Measurements from ENCODE around the gene MNT.

Gene MNT

DNA sequence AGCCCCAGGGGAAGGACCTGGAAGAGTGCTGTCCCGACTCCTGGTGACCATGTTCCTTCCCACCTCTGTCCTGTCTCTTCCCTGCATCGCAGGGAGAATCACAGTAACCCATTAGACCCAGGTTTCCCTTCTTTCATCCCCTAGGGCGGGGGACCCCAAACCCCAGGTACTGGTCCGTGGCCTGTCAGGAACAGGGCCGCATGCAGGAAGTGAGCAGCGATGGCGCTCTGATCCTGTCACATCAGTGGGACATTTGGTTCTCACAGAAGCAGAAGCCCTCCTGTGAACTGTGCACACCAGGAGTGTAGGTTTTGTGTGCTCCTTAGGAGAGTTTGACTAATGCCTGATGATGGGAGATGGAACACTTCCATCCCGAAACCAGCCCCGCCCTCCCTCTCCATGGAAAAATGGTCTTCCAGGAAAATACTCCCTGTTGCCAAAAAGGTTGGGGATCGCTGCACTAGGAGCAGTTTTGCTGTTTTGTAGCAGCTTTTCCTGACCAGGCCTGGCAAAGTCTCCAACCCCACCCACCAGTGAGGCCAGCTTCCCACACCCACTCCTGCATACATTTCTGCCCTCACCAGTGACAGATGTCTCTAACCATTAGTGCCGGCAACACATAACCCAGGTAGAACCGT lies 10.5 kb downstream of the MNT start:
- WGBS, 2 experiments, result 93 to 95% methylated on average over 12 of the region's 12 CpGs
- Histone ChIP-seq H3K9me3 (ENCODE audit: control insufficient read depth, low read length) (no peaks in the 10 kb centered on the region), H3K4me3 (ENCODE audit: insufficient read depth, low read depth, low read length) (no peak overlapping the region), H3K27ac (ENCODE audit: insufficient read depth, low read depth, low read length, poor library complexity, severe bottlenecking) (no peak overlapping the region), H3K4me1 (ENCODE audit: control insufficient read depth, insufficient read depth, low read length) (peaks cover 48% of the 10 kb centered on the region), H3K27me3 (ENCODE audit: control insufficient read depth, insufficient read depth, low read length, poor library complexity, severe bottlenecking) (no peaks in the 10 kb centered on the region), H3K36me3 (ENCODE audit: control insufficient read depth, insufficient read depth, low read length) (no peaks in the 10 kb centered on the region)

DNA sequence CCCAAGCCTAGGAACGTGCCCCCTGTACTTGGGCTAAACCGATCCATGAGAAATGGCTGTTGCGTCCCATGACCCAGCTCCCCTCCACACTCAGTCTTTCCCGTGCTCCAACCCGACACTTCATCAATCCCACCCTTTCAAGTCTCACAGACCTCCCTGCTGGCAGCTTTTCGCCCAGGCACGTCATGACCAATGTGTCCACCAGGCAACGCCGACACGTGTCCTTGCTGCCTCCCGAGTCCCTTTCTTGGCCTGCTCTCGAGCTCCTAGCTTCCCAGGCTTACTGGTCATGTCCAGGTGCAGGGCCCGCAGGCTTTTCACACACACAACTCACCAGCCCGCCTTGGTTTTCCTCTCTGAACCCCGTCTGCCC lies 12.2 kb downstream of the MNT start:
- Histone ChIP-seq H3K36me3 (ENCODE audit: control insufficient read depth, insufficient read depth, low read length) (no peaks in the 10 kb centered on the region), H3K27ac (ENCODE audit: insufficient read depth, low read depth, low read length, poor library complexity, severe bottlenecking) (no peak overlapping the region), H3K4me3 (ENCODE audit: insufficient read depth, low read depth, low read length) (no peak overlapping the region), H3K9me3 (ENCODE audit: control insufficient read depth, low read length) (no peaks in the 10 kb centered on the region), H3K4me1 (ENCODE audit: control insufficient read depth, insufficient read depth, low read length) (peaks cover 47% of the 10 kb centered on the region), H3K27me3 (ENCODE audit: control insufficient read depth, insufficient read depth, low read length, poor library complexity, severe bottlenecking) (no peaks in the 10 kb centered on the region)
- 85% methylated on average over 15 of the region's 15 CpGs for WGBS, 2 experiments

DNA sequence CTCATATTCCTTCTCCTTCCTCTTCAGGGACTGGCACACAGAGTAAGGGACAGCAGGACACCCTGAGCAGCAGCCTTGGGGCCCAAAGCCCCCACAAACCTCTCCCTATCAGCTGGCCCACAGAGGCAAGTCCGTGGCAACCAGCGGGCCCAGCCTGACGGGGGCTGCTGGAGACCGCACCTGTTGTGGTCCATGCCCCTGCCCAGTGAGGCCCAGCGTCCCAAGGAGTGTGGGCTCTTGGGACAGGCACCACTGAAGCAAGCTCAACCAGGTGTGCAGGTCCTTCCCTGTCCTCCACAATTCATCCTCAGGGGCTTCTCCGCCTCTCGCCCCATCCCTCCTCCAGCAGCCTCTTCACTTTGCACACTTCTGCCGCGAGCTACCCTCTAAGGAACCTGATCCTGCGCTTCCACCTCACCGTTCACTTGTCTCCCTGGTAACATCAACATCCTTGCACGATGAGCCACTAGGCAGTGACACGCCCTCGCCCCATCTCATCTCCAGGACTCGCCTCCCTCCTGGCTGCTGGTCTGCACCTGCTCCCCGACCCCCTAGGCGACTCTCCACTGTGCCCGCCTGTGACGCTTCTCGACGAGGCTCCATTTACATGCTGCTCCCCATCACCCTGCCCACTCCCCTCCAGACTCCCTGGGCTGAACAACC lies 12.7 kb downstream of the MNT start:
- Histone ChIP-seq H3K4me1 (ENCODE audit: control insufficient read depth, insufficient read depth, low read length) (peaks cover 48% of the 10 kb centered on the region), H3K9me3 (ENCODE audit: control insufficient read depth, low read length) (no peaks in the 10 kb centered on the region), H3K27me3 (ENCODE audit: control insufficient read depth, insufficient read depth, low read length, poor library complexity, severe bottlenecking) (no peaks in the 10 kb centered on the region), H3K4me3 (ENCODE audit: insufficient read depth, low read depth, low read length) (no peak overlapping the region), H3K36me3 (ENCODE audit: control insufficient read depth, insufficient read depth, low read length) (no peaks in the 10 kb centered on the region), H3K27ac (ENCODE audit: insufficient read depth, low read depth, low read length, poor library complexity, severe bottlenecking) (no peak overlapping the region)
- WGBS, 2 experiments, result 91 to 93% methylated on average over 21 of the region's 21 CpGs

DNA sequence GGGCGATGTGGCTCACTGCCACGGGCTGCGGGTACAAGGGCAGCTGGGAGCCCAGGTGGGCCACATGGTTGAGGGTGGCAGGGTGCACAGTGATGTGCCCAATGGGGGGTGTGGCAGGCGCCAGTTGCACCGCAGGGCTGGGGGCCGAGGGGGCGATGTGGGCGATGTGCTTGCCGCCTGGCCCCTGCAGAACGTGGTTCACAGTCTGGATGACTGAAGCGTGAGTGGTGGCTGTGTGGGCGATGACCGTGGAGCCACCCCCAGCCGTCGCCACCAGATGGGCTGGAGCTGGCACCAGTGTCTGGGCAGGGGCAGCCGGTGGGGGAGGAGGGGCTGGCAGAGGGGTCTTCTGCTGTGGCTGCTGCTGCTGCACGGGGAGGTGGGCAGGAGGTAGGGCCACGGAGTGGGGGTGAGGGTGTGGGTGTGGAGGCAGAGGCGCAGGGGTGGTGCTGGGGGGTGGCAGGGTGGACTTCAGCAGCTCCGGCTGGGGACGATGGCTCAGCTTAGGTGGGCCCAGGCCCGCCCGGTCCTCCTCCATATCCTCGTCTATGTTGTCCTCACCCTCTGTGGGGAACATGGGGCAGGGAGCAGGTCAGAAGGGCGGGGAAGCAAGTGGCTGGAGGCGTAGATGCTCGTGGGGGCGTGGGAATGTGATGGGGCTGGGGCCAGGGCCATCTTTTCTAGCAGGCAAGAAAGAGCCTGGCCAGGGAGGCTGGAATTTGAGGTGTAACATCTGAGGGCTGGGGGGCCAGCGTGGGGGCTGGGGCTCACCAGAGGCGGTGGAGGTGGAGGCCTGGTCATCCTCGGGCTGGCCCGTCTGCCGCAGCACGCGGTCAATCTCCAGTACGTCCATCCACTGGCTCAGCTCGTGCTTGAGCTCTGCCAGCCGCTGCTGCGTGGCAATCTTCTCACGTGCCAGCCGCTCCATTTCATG lies 13.5 kb downstream of the MNT start:
- Histone ChIP-seq H3K27ac (ENCODE audit: insufficient read depth, low read depth, low read length, poor library complexity, severe bottlenecking) (no peak overlapping the region), H3K36me3 (ENCODE audit: control insufficient read depth, insufficient read depth, low read length) (no peaks in the 10 kb centered on the region), H3K9me3 (ENCODE audit: control insufficient read depth, low read length) (no peaks in the 10 kb centered on the region), H3K4me1 (ENCODE audit: control insufficient read depth, insufficient read depth, low read length) (peaks cover 48% of the 10 kb centered on the region), H3K4me3 (ENCODE audit: insufficient read depth, low read depth, low read length) (no peak overlapping the region), H3K27me3 (ENCODE audit: control insufficient read depth, insufficient read depth, low read length, poor library complexity, severe bottlenecking) (no peaks in the 10 kb centered on the region)
- 95 to 97% methylated on average over 41 of the region's 41 CpGs for WGBS, 2 experiments

DNA sequence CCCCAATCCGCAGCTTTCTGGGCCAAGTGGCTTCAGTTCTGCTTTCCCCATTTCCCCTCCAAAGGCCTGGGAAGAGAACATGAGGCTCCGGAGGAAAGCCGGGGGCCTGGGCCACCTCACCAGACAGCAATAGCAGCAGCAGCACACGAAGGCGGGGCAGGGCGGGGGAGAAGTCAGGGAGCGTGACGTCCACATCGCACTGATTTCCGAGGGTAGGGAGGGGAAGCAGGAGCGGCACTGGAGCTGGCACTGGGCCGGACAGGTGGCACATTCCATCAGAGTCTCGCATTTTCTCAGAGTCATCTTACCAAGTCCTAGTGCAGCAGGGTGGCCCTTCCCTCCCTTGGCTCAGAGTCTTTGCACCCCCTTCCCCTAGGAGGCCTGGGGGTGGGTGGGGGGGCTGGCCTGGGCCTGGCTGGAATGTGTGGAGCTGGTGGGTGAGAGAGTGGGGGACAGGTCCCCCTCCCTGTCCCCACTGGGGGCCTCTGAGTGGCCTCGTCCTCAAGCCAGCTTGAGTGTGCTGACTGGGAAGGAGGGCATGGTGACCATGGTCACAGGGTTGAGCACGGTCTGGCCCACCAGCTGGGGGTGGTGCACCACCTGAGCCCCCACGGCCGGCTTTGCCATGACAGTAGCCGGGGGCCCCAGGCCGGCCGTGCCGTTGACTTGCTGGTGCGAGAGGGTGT lies 14.3 kb downstream of the MNT start:
- Histone ChIP-seq H3K27me3 (ENCODE audit: control insufficient read depth, insufficient read depth, low read length, poor library complexity, severe bottlenecking) (no peaks in the 10 kb centered on the region), H3K27ac (ENCODE audit: insufficient read depth, low read depth, low read length, poor library complexity, severe bottlenecking) (no peak overlapping the region), H3K4me1 (ENCODE audit: control insufficient read depth, insufficient read depth, low read length) (peaks cover 41% of the 10 kb centered on the region), H3K36me3 (ENCODE audit: control insufficient read depth, insufficient read depth, low read length) (no peaks in the 10 kb centered on the region), H3K9me3 (ENCODE audit: control insufficient read depth, low read length) (no peaks in the 10 kb centered on the region), H3K4me3 (ENCODE audit: insufficient read depth, low read depth, low read length) (no peak overlapping the region)
- WGBS, 2 experiments, result 94% methylated on average over 22 of the region's 22 CpGs

DNA sequence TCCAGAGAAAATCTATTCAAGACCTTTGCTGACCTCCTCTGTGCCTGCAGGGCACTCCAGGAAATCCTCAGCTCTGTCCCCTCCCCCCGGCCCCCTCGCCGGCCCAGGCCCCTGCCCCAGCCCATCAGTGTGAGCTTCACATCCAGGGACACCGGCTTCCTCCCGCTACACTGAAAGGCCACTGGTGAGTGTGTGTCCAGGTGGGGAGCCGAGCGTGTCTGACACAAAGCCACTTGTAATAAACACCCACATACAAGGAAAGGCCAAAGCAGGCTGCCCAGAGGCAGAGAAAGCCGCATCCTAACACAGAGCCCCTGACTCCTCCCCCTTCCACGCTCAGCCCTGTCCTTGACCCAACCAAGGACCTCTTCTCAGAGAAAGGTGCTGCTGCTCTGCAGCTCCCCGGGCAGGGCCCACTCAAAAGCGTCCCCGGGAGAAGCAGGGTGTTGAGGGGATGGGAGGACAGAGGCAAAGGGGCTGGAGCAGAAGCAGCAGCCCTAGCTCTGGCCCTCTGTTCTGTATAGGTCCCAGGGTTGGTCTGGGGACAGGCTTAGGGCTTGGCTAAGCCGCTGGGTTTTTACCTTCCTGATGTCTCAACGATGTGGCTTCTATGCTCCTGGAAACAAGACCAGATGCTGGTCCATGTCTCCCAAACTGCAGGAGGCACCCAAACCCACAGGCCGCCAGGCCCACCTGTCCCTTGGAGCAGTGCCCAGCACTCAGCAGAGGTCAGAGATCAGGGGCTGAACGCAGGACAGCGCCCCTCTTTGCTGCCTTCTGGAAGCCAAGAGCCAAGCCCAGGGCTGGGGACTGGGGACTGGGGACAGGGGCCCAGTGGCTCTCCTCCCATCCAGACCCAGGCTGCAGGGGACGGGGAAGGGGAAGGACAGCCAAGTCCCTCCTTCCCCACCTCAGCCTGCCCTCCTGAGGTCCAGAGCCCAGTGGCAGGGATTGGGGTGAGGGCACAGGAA lies 15.3 kb downstream of the MNT start:
- Histone ChIP-seq H3K27ac (ENCODE audit: insufficient read depth, low read depth, low read length, poor library complexity, severe bottlenecking) (peak overlapping the region; percentile 72), H3K9me3 (ENCODE audit: control insufficient read depth, low read length) (no peaks in the 10 kb centered on the region)

DNA sequence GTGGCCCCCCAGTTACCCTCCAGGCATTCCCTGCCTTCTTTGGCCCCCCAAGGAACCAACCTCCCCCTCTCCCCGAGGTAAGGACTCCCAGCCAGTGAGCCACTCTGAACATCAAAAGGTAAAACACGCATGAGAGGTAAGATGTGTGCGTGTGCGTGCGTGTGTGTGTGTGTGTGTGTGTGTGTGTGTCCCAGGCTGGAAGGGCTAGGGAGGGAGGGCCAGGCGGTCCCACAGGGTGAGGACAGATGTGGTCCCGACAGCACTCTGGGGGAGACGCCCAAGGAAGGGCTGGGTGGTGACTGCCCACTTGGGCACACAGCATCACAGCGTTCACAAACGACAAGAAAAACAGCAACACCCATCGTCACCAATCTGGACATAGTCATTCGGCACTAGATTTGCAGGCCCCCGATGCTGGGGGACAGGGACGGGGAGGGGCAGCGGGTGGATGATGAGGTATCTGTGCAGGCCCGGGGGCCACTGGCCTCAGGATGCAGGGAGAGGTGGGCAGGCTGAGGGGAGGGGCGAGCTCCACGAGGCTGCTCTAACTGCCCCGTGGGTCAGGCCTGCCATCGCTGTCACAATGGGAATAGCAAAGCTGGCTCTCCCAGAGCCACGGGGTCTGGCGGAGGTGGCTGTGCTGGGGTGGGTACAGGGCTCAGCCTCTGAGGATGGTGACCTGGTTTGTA lies 16.3 kb downstream of the MNT start:
- H3K27ac ChIP-seq (ENCODE audit: insufficient read depth, low read depth, low read length, poor library complexity, severe bottlenecking), result peak overlapping the region; percentile 72
- H3K4me1 ChIP-seq (ENCODE audit: control insufficient read depth, insufficient read depth, low read length), result peaks cover 44% of the 10 kb centered on the region
- WGBS, 2 experiments, result 78 to 79% methylated on average over 21 to 22 of the region's 22 CpGs
- H3K4me3 ChIP-seq (ENCODE audit: insufficient read depth, low read depth, low read length), result no peak overlapping the region
- no peaks in the 10 kb centered on the region for H3K36me3 ChIP-seq (ENCODE audit: control insufficient read depth, insufficient read depth, low read length)
- H3K27me3 ChIP-seq (ENCODE audit: control insufficient read depth, insufficient read depth, low read length, poor library complexity, severe bottlenecking), result no peaks in the 10 kb centered on the region
- no peaks in the 10 kb centered on the region for H3K9me3 ChIP-seq (ENCODE audit: control insufficient read depth, low read length)

More for the DNA sequence above, 15.3 kb downstream of the MNT start:
- 68% methylated on average over 18 of the region's 18 CpGs for WGBS, 2 experiments
- Histone ChIP-seq H3K4me1 (ENCODE audit: control insufficient read depth, insufficient read depth, low read length) (peaks cover 45% of the 10 kb centered on the region), H3K4me3 (ENCODE audit: insufficient read depth, low read depth, low read length) (no peak overlapping the region), H3K36me3 (ENCODE audit: control insufficient read depth, insufficient read depth, low read length) (no peaks in the 10 kb centered on the region), H3K27me3 (ENCODE audit: control insufficient read depth, insufficient read depth, low read length, poor library complexity, severe bottlenecking) (no peaks in the 10 kb centered on the region)

DNA sequence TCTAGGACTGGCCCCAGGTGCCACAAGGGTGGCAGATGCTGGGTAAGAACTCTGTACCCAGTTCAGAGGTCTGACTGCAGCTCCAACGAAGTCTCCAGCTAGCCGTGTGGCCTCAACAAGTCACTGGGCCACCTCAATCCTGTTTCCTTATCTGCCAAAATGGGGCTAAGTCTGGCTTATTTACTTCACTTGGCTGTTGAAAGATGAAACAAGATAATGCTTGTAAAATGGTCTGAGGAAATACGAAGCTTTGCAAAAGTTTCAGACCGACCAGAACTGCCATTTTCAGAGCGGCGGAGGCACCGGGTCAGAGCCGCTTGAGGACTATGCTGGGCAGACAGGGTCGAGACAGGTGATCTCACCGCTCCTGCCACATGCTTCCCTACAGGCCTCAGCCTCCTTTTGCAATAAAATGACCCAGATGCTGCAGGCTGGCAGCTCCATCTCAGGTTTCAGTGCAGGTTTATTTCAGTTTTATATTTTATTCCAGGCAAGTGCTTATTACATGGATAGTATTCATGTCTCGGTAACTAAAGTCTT lies 17.2 kb downstream of the MNT start:
- 93% methylated on average over 10 of the region's 11 CpGs for WGBS, 2 experiments
- Histone ChIP-seq H3K36me3 (ENCODE audit: control insufficient read depth, insufficient read depth, low read length) (peaks cover 3% of the 10 kb centered on the region), H3K27ac (ENCODE audit: insufficient read depth, low read depth, low read length, poor library complexity, severe bottlenecking) (no peak overlapping the region)

More for the DNA sequence above, 17.2 kb downstream of the MNT start:
- no peaks in the 10 kb centered on the region for H3K9me3 ChIP-seq (ENCODE audit: control insufficient read depth, low read length)
- no peak overlapping the region for H3K4me3 ChIP-seq (ENCODE audit: insufficient read depth, low read depth, low read length)
- peaks cover 35% of the 10 kb centered on the region for H3K4me1 ChIP-seq (ENCODE audit: control insufficient read depth, insufficient read depth, low read length)
- H3K27me3 ChIP-seq (ENCODE audit: control insufficient read depth, insufficient read depth, low read length, poor library complexity, severe bottlenecking), result no peaks in the 10 kb centered on the region

Data from ectodermal cell (in vitro differentiated cells).